OCI-LY3 (cell line): ENCODE measurements around the gene GOLGA6D.
A peak's percentile ranks its signal among the peaks of the same experiment; 100 is the strongest.
"Not testable (repeated sequence)": the region's sequence is repeated elsewhere in the genome, so short reads cannot be mapped to it uniquely, and the experiment has no call there.

Experiments
- H2AFZ ChIP-seq: fragments of 200-600, 300-600 bp; shearing (Covaris generic); 2 replicates; pipeline ENCODE4 v1.6.0; 2014; ENCODE audit warnings: antibody characterized with exemption, low read depth, low read length
- H3K27ac ChIP-seq: fragments of 200-600, 300-600 bp; sonication (generic); 2 replicates; pipeline ENCODE4 v1.5.1; 2014; ENCODE audit warnings: mild to moderate bottlenecking, low read length, moderate library complexity, mixed read lengths
- H3K27me3 ChIP-seq: fragments of 200-600, 300-600 bp; sonication (generic); 2 replicates; pipeline ENCODE4 v1.6.1; 2014; ENCODE audit warnings: low read depth, low read length, mixed read lengths
- H3K36me3 ChIP-seq: fragments of 200-600, 300-600 bp; sonication (generic); replicated peaks from 2 replicates; pipeline ENCODE3; 2014; ENCODE audit warnings: low read depth, low read length, mixed read lengths
- H3K4me1 ChIP-seq: fragments of 300-600, 200-600 bp; sonication (generic); 2 replicates; pipeline ENCODE4 v1.6.1; 2014; ENCODE audit warnings: low read length, mixed read lengths
- H3K4me2 ChIP-seq: fragments of 200-600, 300-600 bp; sonication (generic); 2 replicates; pipeline ENCODE4 v1.6.1; 2014; ENCODE audit warnings: low read length, mixed read lengths
- H3K4me3 ChIP-seq: fragments of 300-600, 200-600 bp; sonication (generic); 2 replicates; pipeline ENCODE4 v1.5.1; 2014; ENCODE audit warnings: antibody characterized with exemption, mild to moderate bottlenecking, low read length, moderate library complexity
- H3K79me2 ChIP-seq: fragments of 300-600, 200-600 bp; shearing (Covaris generic); 2 replicates; pipeline ENCODE4 v1.6.1; 2014; ENCODE audit warnings: mild to moderate bottlenecking, low read length, mixed read lengths
- H3K9ac ChIP-seq: fragments of 300-600, 200-600 bp; shearing (Covaris generic); 2 replicates; pipeline ENCODE4 v1.6.0; 2014; ENCODE audit warnings: mild to moderate bottlenecking, low read length, moderate library complexity
- H3K9me3 ChIP-seq: fragments of 200-600, 300-600 bp; shearing (Covaris generic); 2 replicates; pipeline ENCODE4 v1.6.1; 2014; ENCODE audit warnings: low read length, mixed read lengths; ENCODE audit not compliant: insufficient read depth
- H4K20me1 ChIP-seq: fragments of 200-600, 300-600 bp; sonication (generic); 2 replicates; pipeline ENCODE4 v1.6.1; 2016; ENCODE audit warnings: low read length, mixed read lengths; ENCODE audit not compliant: insufficient read depth
- EZH2phosphoT487 ChIP-seq: fragments of 200-600 bp; shearing (Covaris generic); IDR thresholded peaks from 2 replicates; pipeline ENCODE4 v1.6.1; 2018; ENCODE audit warnings: antibody characterized with exemption, mixed run types, low read depth
- TF ChIP-seq, protein P1 (sequence below): fragments of 200-600, 300-600 bp; sonication (generic); IDR thresholded peaks from 2 replicates; pipeline ENCODE4 v1.5.1; 2014; ENCODE audit warnings: antibody characterized with exemption, low read length, low read depth

The GOLGA6D gene

DNA sequence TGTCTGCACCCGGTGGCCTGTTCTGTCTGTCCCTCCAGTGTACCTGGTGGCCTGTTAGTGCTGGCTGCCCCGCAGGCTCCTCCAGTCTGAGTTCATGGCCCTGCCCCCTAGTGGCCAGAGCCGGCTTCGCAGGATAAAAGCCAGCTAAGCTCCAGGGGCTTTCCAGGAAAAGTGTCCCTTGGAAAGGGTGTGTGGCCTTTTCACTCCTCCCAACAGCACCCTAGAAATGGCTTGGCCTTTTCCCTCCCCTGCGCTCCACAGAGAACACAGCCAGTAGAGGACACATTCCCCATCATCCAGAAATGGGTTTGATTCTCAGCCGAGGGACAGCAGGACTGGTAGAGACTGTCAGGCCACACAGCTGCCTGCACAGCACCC, 16.7 kb downstream of the GOLGA6D start:
- H3K79me2 ChIP-seq, H3K9me3 ChIP-seq, H4K20me1 ChIP-seq, H3K27me3 ChIP-seq, H3K27ac ChIP-seq, H3K4me1 ChIP-seq, H2AFZ ChIP-seq, H3K36me3 ChIP-seq, H3K9ac ChIP-seq: not testable (repeated sequence)
- Histone ChIP-seq H3K4me3 (0 out of 2 replicates have a peak overlapping the region, but pooled peaks have one; percentile 33), H3K4me2 (peak overlapping the region; percentile 34; the same call in 1 of the 2 replicates)
- TF ChIP-seq, protein P1, sequence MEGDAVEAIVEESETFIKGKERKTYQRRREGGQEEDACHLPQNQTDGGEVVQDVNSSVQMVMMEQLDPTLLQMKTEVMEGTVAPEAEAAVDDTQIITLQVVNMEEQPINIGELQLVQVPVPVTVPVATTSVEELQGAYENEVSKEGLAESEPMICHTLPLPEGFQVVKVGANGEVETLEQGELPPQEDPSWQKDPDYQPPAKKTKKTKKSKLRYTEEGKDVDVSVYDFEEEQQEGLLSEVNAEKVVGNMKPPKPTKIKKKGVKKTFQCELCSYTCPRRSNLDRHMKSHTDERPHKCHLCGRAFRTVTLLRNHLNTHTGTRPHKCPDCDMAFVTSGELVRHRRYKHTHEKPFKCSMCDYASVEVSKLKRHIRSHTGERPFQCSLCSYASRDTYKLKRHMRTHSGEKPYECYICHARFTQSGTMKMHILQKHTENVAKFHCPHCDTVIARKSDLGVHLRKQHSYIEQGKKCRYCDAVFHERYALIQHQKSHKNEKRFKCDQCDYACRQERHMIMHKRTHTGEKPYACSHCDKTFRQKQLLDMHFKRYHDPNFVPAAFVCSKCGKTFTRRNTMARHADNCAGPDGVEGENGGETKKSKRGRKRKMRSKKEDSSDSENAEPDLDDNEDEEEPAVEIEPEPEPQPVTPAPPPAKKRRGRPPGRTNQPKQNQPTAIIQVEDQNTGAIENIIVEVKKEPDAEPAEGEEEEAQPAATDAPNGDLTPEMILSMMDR: peak; percentile 43

DNA sequence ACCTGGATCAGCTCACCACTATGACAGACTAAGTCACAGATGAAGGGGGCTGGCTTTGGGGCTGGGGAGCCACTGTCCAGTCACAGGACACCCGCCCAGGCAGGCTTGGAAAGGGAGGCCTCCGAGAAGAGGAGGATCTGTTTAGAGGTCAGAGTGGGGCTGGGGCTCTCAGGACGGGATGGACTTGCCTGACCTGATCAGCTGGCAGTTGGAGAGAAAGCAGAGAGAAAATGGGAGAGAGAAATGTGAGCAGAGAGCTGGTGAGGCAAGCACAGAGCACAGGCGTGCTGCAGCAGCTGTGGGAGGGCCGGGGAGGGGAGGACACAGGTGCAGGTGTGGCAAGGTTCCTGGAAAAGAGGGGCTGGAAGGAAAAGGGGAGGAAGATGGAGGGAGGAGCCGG, 17.4 kb downstream of the GOLGA6D start:
- H3K9me3 ChIP-seq, H2AFZ ChIP-seq, H3K9ac ChIP-seq, H3K79me2 ChIP-seq, H3K4me2 ChIP-seq, H4K20me1 ChIP-seq, H3K27ac ChIP-seq, H3K4me3 ChIP-seq, H3K36me3 ChIP-seq, H3K4me1 ChIP-seq: not testable (repeated sequence)
- peaks cover 12% of the 10 kb centered on the region for H3K27me3 ChIP-seq

DNA sequence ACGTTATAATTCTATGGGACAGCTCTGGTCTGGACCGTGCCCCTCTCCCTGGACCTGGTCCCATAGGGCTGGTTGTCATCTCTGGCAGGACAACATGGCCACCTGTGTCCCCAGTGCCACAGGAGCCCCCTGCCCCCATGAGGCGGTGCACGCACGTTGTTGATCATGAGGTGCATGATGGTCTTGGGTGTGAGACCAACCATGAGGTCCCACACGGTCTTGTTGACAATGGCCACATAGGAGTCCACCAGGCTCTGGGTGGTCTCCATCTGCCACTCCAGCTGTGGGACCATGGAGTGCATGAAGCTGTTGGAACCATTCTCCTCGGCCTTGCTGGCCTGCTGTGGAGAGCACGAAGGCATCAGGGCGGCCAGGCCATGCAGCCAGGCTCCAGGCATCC, 19.7 kb downstream of the GOLGA6D start:
- no peaks in the 10 kb centered on the region for H3K36me3 ChIP-seq
- no peaks in the 10 kb centered on the region for H3K9me3 ChIP-seq
- no peak overlapping the region for H3K27ac ChIP-seq
- no peak overlapping the region for H3K4me2 ChIP-seq
- no peaks in the 10 kb centered on the region for H3K79me2 ChIP-seq
- no peaks in the 10 kb centered on the region for H3K4me1 ChIP-seq
- no peaks in the 10 kb centered on the region for H4K20me1 ChIP-seq
- no peak overlapping the region for H2AFZ ChIP-seq
- H3K9ac ChIP-seq: no peak overlapping the region
- no peak for TF ChIP-seq EZH2phosphoT487
- TF ChIP-seq, protein P1: no peak
- H3K27me3 ChIP-seq: peaks cover 28% of the 10 kb centered on the region
- H3K4me3 ChIP-seq: no peak overlapping the region

DNA sequence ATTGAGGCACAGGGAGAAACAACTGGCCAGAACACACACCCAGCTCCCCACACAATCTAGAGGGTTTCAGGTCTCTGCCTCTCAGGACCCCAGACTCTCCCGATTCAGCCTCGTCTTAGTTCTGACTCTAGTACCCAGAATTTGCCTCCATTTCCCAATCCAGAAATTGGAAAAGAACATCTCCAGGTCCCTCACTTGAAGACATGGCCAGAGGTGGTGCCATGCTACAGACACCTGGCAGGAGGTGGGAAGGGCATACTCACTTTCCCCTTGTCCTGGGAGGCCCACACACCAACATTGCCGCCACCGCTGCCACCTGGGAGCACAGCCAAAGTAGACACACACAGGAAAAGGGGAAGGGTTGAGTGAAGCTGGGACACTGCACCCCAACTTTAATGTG, 20.1 kb downstream of the GOLGA6D start:
- not testable (repeated sequence) for H3K9ac ChIP-seq, H3K27ac ChIP-seq, H3K36me3 ChIP-seq, H2AFZ ChIP-seq, H3K4me1 ChIP-seq, H3K4me2 ChIP-seq, H3K79me2 ChIP-seq, H3K9me3 ChIP-seq, H4K20me1 ChIP-seq, H3K4me3 ChIP-seq
- peaks cover 28% of the 10 kb centered on the region for H3K27me3 ChIP-seq

DNA sequence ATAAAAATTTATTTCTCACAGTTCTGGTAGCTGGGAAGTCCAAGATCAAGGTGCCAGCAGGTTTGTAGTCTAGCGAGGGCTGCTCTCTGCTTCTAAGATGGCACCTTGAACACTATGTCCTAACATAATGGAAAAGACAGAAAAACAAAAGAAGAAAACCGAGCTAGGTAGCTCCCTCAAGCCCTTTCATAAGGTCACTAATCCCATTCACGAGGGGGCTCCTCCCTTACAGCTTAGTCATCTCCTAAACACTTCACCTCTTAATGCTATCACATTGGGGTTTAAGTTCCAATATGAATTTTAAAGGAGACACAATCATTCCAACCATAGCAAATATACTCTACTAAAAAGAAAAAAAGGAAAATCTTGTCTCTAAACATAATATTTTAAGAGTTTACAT, 23.6 kb downstream of the GOLGA6D start:
- H3K27me3 ChIP-seq: peaks cover 43% of the 10 kb centered on the region
- no peaks in the 10 kb centered on the region for H3K36me3 ChIP-seq
- H3K9me3 ChIP-seq: no peaks in the 10 kb centered on the region
- TF ChIP-seq, protein P1: no peak
- no peak for TF ChIP-seq EZH2phosphoT487
- no peak overlapping the region for H3K4me2 ChIP-seq
- no peak overlapping the region for H3K4me3 ChIP-seq
- 0 out of 2 replicates have a peak, but pooled peaks cover 2% of the 10 kb centered on the region for H3K4me1 ChIP-seq
- H3K79me2 ChIP-seq: no peaks in the 10 kb centered on the region
- no peak overlapping the region for H2AFZ ChIP-seq
- H3K9ac ChIP-seq: no peak overlapping the region
- no peaks in the 10 kb centered on the region for H4K20me1 ChIP-seq
- no peak overlapping the region for H3K27ac ChIP-seq
